ENCODE data around the gene TTLL5. TPM values are rescaled to one million over a fixed set of nuclear protein-coding genes. Genes with fewer than 3 reads are reported as not detected.
A peak's percentile ranks its signal among the peaks of the same experiment; 100 is the strongest.

The TTLL5 gene
- total and polyA plus RNA-seq, 3 experiments from 2014 or later: 12.5 to 35.1 (median 33.7) TPM

GRCh38 chr14:75653563-75653962 is 7.5 kb upstream of the TTLL5 start:
- H3K4me3 Mint-ChIP-seq: no peak overlapping the region
- ChIA-PET POLR2A (interaction anchor here (1.8 kb wide), 1 partner anchor 76 kb away, joined by 8 read pairs; no protein-coding TSS in a partner anchor), CTCF (interaction anchor here (0.7 to 12.0 kb wide), 10 partner anchors 8 to 140 kb away, joined by 3 to 178 read pairs (median 4); partner anchors contain the start of gene FLVCR2)
- Histone ChIP-seq H3K4me1 (ENCODE audit: insufficient read depth, low read length) (no peaks in the 10 kb centered on the region), H3K27me3 (ENCODE audit: insufficient read depth, low read length, poor library complexity, severe bottlenecking) (no peaks in the 10 kb centered on the region), H3K4me3 (ENCODE audit: low read length) (no peak overlapping the region), H3K9me3 (ENCODE audit: low read length) (no peaks in the 10 kb centered on the region), H3K27ac (ENCODE audit: low read depth, low read length) (no peak overlapping the region), H3K36me3 (ENCODE audit: insufficient read depth, low read length) (peaks cover 25% of the 10 kb centered on the region)
- H3K9me3 Mint-ChIP-seq: no peaks in the 10 kb centered on the region
- peak overlapping the region in 1 of 8 donors; percentile 48 for H3K27ac Mint-ChIP-seq
- H3K4me1 Mint-ChIP-seq: peaks cover 6 to 19% (median 9%) of the 10 kb centered on the region in 3 donors
- H3K27me3 Mint-ChIP-seq: no peaks in the 10 kb centered on the region
- DNase-seq: no peak
- peaks cover 19 to 86% (median 32%) of the 10 kb centered on the region in 3 donors for H3K36me3 Mint-ChIP-seq

DNA sequence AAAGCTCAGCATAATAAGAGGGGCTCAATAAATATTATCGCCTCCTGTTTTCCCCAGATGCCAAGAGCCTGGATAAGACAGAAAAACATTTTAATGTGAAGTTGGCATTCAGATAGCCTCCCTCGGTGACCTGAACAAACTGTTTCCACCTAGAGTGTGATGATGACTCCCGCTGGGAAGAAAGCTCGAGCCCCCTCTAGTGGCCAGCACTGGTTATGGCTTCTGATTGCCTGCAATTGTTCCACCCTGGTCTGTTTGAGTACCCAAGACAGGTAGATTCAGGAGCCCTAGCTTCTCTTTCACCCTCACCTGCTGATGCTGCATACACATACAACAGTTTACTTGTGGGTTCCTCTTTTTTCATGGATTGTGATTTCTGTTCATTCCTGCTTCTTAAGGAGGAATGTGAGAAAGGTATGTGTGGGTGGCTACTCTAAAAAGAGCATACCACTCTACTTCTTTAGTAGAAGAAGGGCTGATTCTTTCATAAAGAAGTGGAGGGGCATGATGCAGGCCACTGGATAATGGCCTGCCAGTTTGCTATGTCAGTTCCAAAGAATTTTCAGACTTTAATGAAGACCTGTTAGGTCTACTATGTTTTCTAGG is 6.8 kb upstream of the TTLL5 start:
- Mint-ChIP-seq H3K9me3 (no peaks in the 10 kb centered on the region), H3K4me1 (peaks cover 6 to 24% (median 14%) of the 10 kb centered on the region in 3 donors), H3K27ac (peak overlapping the region in 3 of 8 donors; percentile 27 to 38 (median 35)), H3K27me3 (no peaks in the 10 kb centered on the region), H3K4me3 (no peak overlapping the region), H3K36me3 (peaks cover 18 to 81% (median 30%) of the 10 kb centered on the region in 3 donors)
- H3K9me3 ChIP-seq (ENCODE audit: low read length): no peaks in the 10 kb centered on the region
- ChIA-PET POLR2A (interaction anchor here (1.8 kb wide), 1 partner anchor 77 kb away, joined by 8 read pairs; no protein-coding TSS in a partner anchor), CTCF (interaction anchor here (0.7 to 12.0 kb wide), 16 partner anchors 8 to 333 kb away, joined by 3 to 178 read pairs (median 4); partner anchors contain the start of gene FLVCR2)
- DNase-seq: peak; percentile 67 to 84 (median 71)
- H3K4me3 ChIP-seq (ENCODE audit: low read length): no peak overlapping the region
- H3K36me3 ChIP-seq (ENCODE audit: insufficient read depth, low read length): peaks cover 24% of the 10 kb centered on the region
- H3K27ac ChIP-seq (ENCODE audit: low read depth, low read length): no peak overlapping the region
- no peaks in the 10 kb centered on the region for H3K27me3 ChIP-seq (ENCODE audit: insufficient read depth, low read length, poor library complexity, severe bottlenecking)
- no peaks in the 10 kb centered on the region for H3K4me1 ChIP-seq (ENCODE audit: insufficient read depth, low read length)

GRCh38 chr14:75655235-75655634 is 5.8 kb upstream of the TTLL5 start:
- CTCF ChIA-PET: interaction anchor here (0.8 to 12.0 kb wide), 9 partner anchors 8 to 332 kb away, joined by 3 to 178 read pairs (median 6); partner anchors contain the start of gene FLVCR2
- H3K36me3 Mint-ChIP-seq: peaks cover 8 to 71% (median 20%) of the 10 kb centered on the region in 3 donors
- no peaks in the 10 kb centered on the region for H3K27me3 ChIP-seq (ENCODE audit: insufficient read depth, low read length, poor library complexity, severe bottlenecking)
- H3K4me1 Mint-ChIP-seq: peaks cover 11 to 32% (median 22%) of the 10 kb centered on the region in 3 donors
- H3K27ac Mint-ChIP-seq: peak overlapping the region in 3 of 8 donors; percentile 33 to 63 (median 34)
- H3K4me1 ChIP-seq (ENCODE audit: insufficient read depth, low read length): no peaks in the 10 kb centered on the region
- POLR2A ChIA-PET: interaction anchor here (1.8 kb wide), 1 partner anchor 78 kb away, joined by 8 read pairs; no protein-coding TSS in a partner anchor
- no peaks in the 10 kb centered on the region for H3K9me3 Mint-ChIP-seq
- H3K4me3 ChIP-seq (ENCODE audit: low read length): no peak overlapping the region
- no peaks in the 10 kb centered on the region for H3K27me3 Mint-ChIP-seq
- no peaks in the 10 kb centered on the region for H3K9me3 ChIP-seq (ENCODE audit: low read length)
- DNase-seq: no peak
- peaks cover 14% of the 10 kb centered on the region for H3K36me3 ChIP-seq (ENCODE audit: insufficient read depth, low read length)
- H3K4me3 Mint-ChIP-seq: no peak overlapping the region
- H3K27ac ChIP-seq (ENCODE audit: low read depth, low read length): no peak overlapping the region

GRCh38 chr14:75657331-75657730 is 3.7 kb upstream of the TTLL5 start:
- H3K27me3 ChIP-seq (ENCODE audit: insufficient read depth, low read length, poor library complexity, severe bottlenecking): no peaks in the 10 kb centered on the region
- Mint-ChIP-seq H3K27me3 (peaks cover 0 to 4% of the 10 kb centered on the region in 2 donors), H3K27ac (peak overlapping the region in 7 of 8 donors; percentile 15 to 87 (median 68)), H3K4me1 (peaks cover 25 to 50% (median 38%) of the 10 kb centered on the region in 3 donors), H3K4me3 (peak overlapping the region in 1 of 7 donors; percentile 46), H3K36me3 (peaks cover 0 to 63% (median 6%) of the 10 kb centered on the region in 3 donors), H3K9me3 (no peaks in the 10 kb centered on the region)
- ChIA-PET POLR2A (interaction anchor here (0.6 kb wide), 1 partner anchor 10 kb away, joined by 4 read pairs; no protein-coding TSS in a partner anchor), CTCF (interaction anchor here (0.7 to 12.0 kb wide), 3 partner anchors 80 to 885 kb away, joined by 3 to 178 read pairs (median 3); partner anchors contain the start of genes FLVCR2 and TGFB3)
- no peaks in the 10 kb centered on the region for H3K9me3 ChIP-seq (ENCODE audit: low read length)
- no peaks in the 10 kb centered on the region for H3K36me3 ChIP-seq (ENCODE audit: insufficient read depth, low read length)
- no peaks in the 10 kb centered on the region for H3K4me1 ChIP-seq (ENCODE audit: insufficient read depth, low read length)
- DNase-seq: no peak
- H3K4me3 ChIP-seq (ENCODE audit: low read length): no peak overlapping the region
- no peak overlapping the region for H3K27ac ChIP-seq (ENCODE audit: low read depth, low read length)

- DNase-seq: no peak
- peak overlapping the region in 6 of 8 donors; percentile 8 to 74 (median 47) for H3K27ac Mint-ChIP-seq
- H3K9me3 Mint-ChIP-seq: no peaks in the 10 kb centered on the region
- peaks cover 24 to 57% (median 44%) of the 10 kb centered on the region in 3 donors for H3K4me1 Mint-ChIP-seq
- no peaks in the 10 kb centered on the region for H3K4me1 ChIP-seq (ENCODE audit: insufficient read depth, low read length)
- peaks cover 0 to 55% (median 4%) of the 10 kb centered on the region in 3 donors for H3K36me3 Mint-ChIP-seq
- no peaks in the 10 kb centered on the region for H3K27me3 ChIP-seq (ENCODE audit: insufficient read depth, low read length, poor library complexity, severe bottlenecking)
- no peaks in the 10 kb centered on the region for H3K9me3 ChIP-seq (ENCODE audit: low read length)
- no peak overlapping the region for H3K4me3 ChIP-seq (ENCODE audit: low read length)
- peaks cover 0 to 4% of the 10 kb centered on the region in 2 donors for H3K27me3 Mint-ChIP-seq
- H3K36me3 ChIP-seq (ENCODE audit: insufficient read depth, low read length): no peaks in the 10 kb centered on the region
- H3K27ac ChIP-seq (ENCODE audit: low read depth, low read length): no peak overlapping the region
- H3K4me3 Mint-ChIP-seq: no peak overlapping the region
- ChIA-PET POLR2A (no interaction called here), CTCF (interaction anchor here (12.0 kb wide), 1 partner anchor 82 kb away, joined by 178 read pairs; the partner anchor contains the start of gene FLVCR2)
These were observed 2.1 kb upstream of the TTLL5 start for GRCh38 chr14:75658957-75659356.

- peak overlapping the region; percentile 89 for H3K4me3 ChIP-seq (ENCODE audit: low read length)
- peak in 1 of 5 donors; percentile 2 for DNase-seq
- Mint-ChIP-seq H3K4me1 (peaks cover 22 to 53% (median 41%) of the 10 kb centered on the region in 3 donors), H3K27me3 (peaks cover 0 to 4% of the 10 kb centered on the region in 2 donors), H3K9me3 (no peaks in the 10 kb centered on the region), H3K4me3 (peak overlapping the region; percentile 89 to 98 (median 95)), H3K27ac (peak overlapping the region; percentile 89 to 100 (median 96)), H3K36me3 (peaks cover 0 to 53% (median 6%) of the 10 kb centered on the region in 3 donors)
- ChIA-PET POLR2A (interaction anchor here (0.6 to 0.8 kb wide), 3 partner anchors 94 to 553 kb away, joined by 3 to 10 read pairs (median 5); no protein-coding TSS in a partner anchor), CTCF (interaction anchor here (1.4 to 12.0 kb wide), 2 partner anchors 25 to 83 kb away, joined by 4 to 178 read pairs; partner anchors contain the start of gene FLVCR2)
- H3K4me1 ChIP-seq (ENCODE audit: insufficient read depth, low read length): no peaks in the 10 kb centered on the region
- no peaks in the 10 kb centered on the region for H3K27me3 ChIP-seq (ENCODE audit: insufficient read depth, low read length, poor library complexity, severe bottlenecking)
- H3K9me3 ChIP-seq (ENCODE audit: low read length): no peaks in the 10 kb centered on the region
- H3K36me3 ChIP-seq (ENCODE audit: insufficient read depth, low read length): no peaks in the 10 kb centered on the region
- peak overlapping the region; percentile 97 for H3K27ac ChIP-seq (ENCODE audit: low read depth, low read length)
These were observed 812 bp upstream of the TTLL5 start for GRCh38 chr14:75660238-75660629.

GRCh38 chr14:75661499-75661814 is 411 bp downstream of the TTLL5 start:
- H3K9me3 Mint-ChIP-seq: no peaks in the 10 kb centered on the region
- H3K4me1 Mint-ChIP-seq: peaks cover 22 to 53% (median 41%) of the 10 kb centered on the region in 3 donors
- peaks cover 0 to 4% of the 10 kb centered on the region in 2 donors for H3K27me3 Mint-ChIP-seq
- peak overlapping the region; percentile 89 to 100 (median 96) for H3K27ac Mint-ChIP-seq
- Histone ChIP-seq H3K4me3 (ENCODE audit: low read length) (peak overlapping the region; percentile 89), H3K9me3 (ENCODE audit: low read length) (no peaks in the 10 kb centered on the region), H3K27me3 (ENCODE audit: insufficient read depth, low read length, poor library complexity, severe bottlenecking) (no peaks in the 10 kb centered on the region), H3K27ac (ENCODE audit: low read depth, low read length) (peak overlapping the region; percentile 97), H3K4me1 (ENCODE audit: insufficient read depth, low read length) (no peaks in the 10 kb centered on the region), H3K36me3 (ENCODE audit: insufficient read depth, low read length) (no peaks in the 10 kb centered on the region)
- H3K36me3 Mint-ChIP-seq: peaks cover 0 to 49% (median 8%) of the 10 kb centered on the region in 3 donors
- DNase-seq: no peak
- peak overlapping the region; percentile 89 to 98 (median 95) for H3K4me3 Mint-ChIP-seq
- POLR2A ChIA-PET: interaction anchor here (0.6 to 1.4 kb wide), 3 partner anchors 146 to 898 kb away, joined by 3 to 8 read pairs (median 3); partner anchors contain the start of genes TGFB3 and YLPM1
- CTCF ChIA-PET: interaction anchor here (0.6 to 12.0 kb wide), 2 partner anchors 85 to 321 kb away, joined by 3 to 178 read pairs; partner anchors contain the start of genes FLVCR2 and TGFB3
